ENCODE data around the gene EXTL1. TPM values are rescaled to one million over a fixed set of nuclear protein-coding genes. Genes with fewer than 3 reads are reported as not detected.
A peak's percentile ranks its signal among the peaks of the same experiment; 100 is the strongest.

The EXTL1 gene
- total RNA-seq, 1 donor from 2014 or later: 26.4 TPM

DNA sequence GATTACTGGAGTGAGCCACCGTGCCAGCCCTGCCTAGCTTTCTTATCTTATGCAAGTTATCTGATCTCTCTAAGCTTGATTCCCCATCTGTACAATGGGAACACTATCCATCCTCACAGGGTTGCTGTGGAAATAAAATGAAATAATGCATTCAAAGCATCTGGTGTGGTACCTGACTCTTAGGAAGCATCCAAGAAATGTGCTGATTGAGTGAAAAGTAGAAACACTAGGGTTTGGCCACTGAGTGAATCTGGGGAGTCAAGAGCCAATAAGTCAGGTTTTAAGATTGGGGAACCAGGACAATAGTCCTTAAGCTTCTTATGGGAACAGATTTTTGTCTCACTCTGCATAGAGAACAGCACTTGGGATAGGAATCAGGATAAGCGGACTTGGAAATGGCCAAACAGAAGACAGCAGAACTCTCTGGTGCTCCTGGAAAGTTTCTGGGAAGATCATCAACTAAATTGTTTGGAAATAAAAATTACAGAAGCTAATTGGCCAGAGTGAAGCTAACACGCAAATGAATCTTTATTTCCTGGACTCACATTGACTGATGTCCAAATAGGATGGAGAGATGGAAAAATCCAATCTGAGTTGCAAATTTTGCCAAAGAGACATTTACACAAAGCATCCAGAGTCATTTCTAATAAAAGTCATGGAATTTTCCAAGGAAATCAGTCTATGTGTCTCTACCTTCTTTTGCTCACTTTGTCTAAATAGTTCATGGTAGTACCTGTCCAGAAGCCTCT, 27.0 kb upstream of the EXTL1 start:
- no peak for FAIRE-seq
- no peaks in the 10 kb centered on the region for H3K27me3 Mint-ChIP-seq (ENCODE audit: low read depth, unreplicated experiment)

DNA sequence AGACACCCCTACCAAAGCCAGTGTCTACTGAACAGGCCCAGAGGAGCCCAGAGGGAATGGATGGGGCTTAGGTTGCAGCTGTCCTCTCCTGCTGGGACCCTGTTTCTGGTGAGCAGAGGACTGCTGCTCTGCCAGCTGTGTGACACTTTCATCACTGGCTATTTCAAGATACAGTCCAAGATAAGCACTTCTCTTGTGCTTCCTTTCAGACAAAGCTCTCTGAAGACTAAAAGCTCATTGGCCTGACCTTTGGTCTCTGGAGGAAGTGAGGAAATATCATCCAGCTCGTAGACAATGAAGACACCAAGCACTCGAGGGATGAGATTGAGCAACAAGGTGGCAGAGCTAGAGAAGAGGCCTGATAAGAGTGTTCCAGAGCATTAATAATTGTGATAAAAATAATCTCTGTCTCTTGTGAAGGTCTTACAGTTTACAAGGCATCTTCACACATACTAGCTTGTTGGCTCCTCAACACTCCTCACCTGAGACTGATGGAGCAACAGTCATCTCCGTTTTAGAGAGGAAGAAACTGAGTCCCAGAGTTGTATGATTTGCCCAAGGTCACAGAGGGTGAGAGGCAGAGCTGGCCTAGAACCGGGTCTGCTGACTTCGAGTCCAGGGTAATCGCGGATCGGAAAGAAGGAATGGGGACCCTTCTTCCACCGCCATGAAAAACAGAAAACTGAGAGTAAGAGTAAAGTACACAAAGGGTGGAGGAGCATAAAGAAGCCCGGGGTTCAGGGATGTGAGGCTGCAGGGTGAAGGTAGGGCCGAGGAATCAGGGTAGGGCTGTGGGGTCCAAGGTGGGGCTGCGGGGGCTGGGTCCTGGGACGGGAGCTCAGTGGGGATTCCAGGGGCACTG, 24.4 kb upstream of the EXTL1 start:
- Histone ChIP-seq H3K79me2 (ENCODE audit: insufficient read depth, low read length) (peaks cover 6% of the 10 kb centered on the region), H2AFZ (ENCODE audit: low read depth, low read length) (peak overlapping the region; percentile 86), H3K4me2 (ENCODE audit: low read length) (peak overlapping the region; percentile 96), H3K9ac (ENCODE audit: low read length) (peak overlapping the region; percentile 85), H3K9me3 (ENCODE audit: insufficient read depth, low read depth, low read length) (no peaks in the 10 kb centered on the region), H3K4me3 (ENCODE audit: insufficient read depth, low read depth, low read length) (peak overlapping the region; percentile 70), H3K36me3 (ENCODE audit: insufficient read depth, low read length) (no peaks in the 10 kb centered on the region), H3K27me3 (ENCODE audit: insufficient read depth, low read length) (no peaks in the 10 kb centered on the region), H3K27ac (ENCODE audit: low read depth, low read length) (peak overlapping the region; percentile 63), H4K20me1 (ENCODE audit: insufficient read depth, low read length) (no peaks in the 10 kb centered on the region), H3K4me1 (ENCODE audit: insufficient read depth, low read length) (peaks cover 18% of the 10 kb centered on the region)
- no peak for TF ChIP-seq EZH2 (IDR thresholded peaks at IDR 0.05; ENCODE audit: insufficient read depth, low read length)
- TF ChIP-seq, protein P1, sequence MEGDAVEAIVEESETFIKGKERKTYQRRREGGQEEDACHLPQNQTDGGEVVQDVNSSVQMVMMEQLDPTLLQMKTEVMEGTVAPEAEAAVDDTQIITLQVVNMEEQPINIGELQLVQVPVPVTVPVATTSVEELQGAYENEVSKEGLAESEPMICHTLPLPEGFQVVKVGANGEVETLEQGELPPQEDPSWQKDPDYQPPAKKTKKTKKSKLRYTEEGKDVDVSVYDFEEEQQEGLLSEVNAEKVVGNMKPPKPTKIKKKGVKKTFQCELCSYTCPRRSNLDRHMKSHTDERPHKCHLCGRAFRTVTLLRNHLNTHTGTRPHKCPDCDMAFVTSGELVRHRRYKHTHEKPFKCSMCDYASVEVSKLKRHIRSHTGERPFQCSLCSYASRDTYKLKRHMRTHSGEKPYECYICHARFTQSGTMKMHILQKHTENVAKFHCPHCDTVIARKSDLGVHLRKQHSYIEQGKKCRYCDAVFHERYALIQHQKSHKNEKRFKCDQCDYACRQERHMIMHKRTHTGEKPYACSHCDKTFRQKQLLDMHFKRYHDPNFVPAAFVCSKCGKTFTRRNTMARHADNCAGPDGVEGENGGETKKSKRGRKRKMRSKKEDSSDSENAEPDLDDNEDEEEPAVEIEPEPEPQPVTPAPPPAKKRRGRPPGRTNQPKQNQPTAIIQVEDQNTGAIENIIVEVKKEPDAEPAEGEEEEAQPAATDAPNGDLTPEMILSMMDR (IDR thresholded peaks at IDR 0.05; ENCODE audit: insufficient read depth, low read depth, low read length): no peak
- no peaks in the 10 kb centered on the region for H3K36me3 Mint-ChIP-seq (ENCODE audit: low read depth, unreplicated experiment)
- H3K27me3 Mint-ChIP-seq (ENCODE audit: low read depth, unreplicated experiment): no peaks in the 10 kb centered on the region
- peak overlapping the region; percentile 92 for H3K4me3 Mint-ChIP-seq (ENCODE audit: unreplicated experiment)
- DNase-seq (ENCODE audit: low read depth) (no peak), FAIRE-seq (no peak)
- peaks cover 20% of the 10 kb centered on the region for H3K4me1 Mint-ChIP-seq (ENCODE audit: low read depth, unreplicated experiment)
- H3K9me3 Mint-ChIP-seq (ENCODE audit: unreplicated experiment): no peaks in the 10 kb centered on the region
- peak overlapping the region; percentile 96 for H3K27ac Mint-ChIP-seq (ENCODE audit: unreplicated experiment)

More for the DNA sequence above, 27.0 kb upstream of the EXTL1 start:
- no peak overlapping the region for H3K9ac ChIP-seq (ENCODE audit: low read length)
- peaks cover 2% of the 10 kb centered on the region for H3K36me3 Mint-ChIP-seq (ENCODE audit: low read depth, unreplicated experiment)
- peaks cover 18% of the 10 kb centered on the region for H3K4me1 ChIP-seq (ENCODE audit: insufficient read depth, low read length)
- H3K79me2 ChIP-seq (ENCODE audit: insufficient read depth, low read length): peaks cover 6% of the 10 kb centered on the region
- no peaks in the 10 kb centered on the region for H3K36me3 ChIP-seq (ENCODE audit: insufficient read depth, low read length)
- H4K20me1 ChIP-seq (ENCODE audit: insufficient read depth, low read length): no peaks in the 10 kb centered on the region
- no peak overlapping the region for H3K4me3 ChIP-seq (ENCODE audit: insufficient read depth, low read depth, low read length)
- no peak overlapping the region for H2AFZ ChIP-seq (ENCODE audit: low read depth, low read length)
- no peaks in the 10 kb centered on the region for H3K9me3 Mint-ChIP-seq (ENCODE audit: unreplicated experiment)
- DNase-seq (ENCODE audit: low read depth): no peak
- no peak overlapping the region for H3K27ac Mint-ChIP-seq (ENCODE audit: unreplicated experiment)
- H3K4me2 ChIP-seq (ENCODE audit: low read length): no peak overlapping the region
- no peaks in the 10 kb centered on the region for H3K27me3 ChIP-seq (ENCODE audit: insufficient read depth, low read length)
- no peak overlapping the region for H3K27ac ChIP-seq (ENCODE audit: low read depth, low read length)
- H3K9me3 ChIP-seq (ENCODE audit: insufficient read depth, low read depth, low read length): no peaks in the 10 kb centered on the region
- TF ChIP-seq, protein P1 (IDR thresholded peaks at IDR 0.05; ENCODE audit: insufficient read depth, low read depth, low read length): no peak
- TF ChIP-seq EZH2 (IDR thresholded peaks at IDR 0.05; ENCODE audit: insufficient read depth, low read length): no peak
- H3K4me1 Mint-ChIP-seq (ENCODE audit: low read depth, unreplicated experiment): peaks cover 28% of the 10 kb centered on the region
- H3K4me3 Mint-ChIP-seq (ENCODE audit: unreplicated experiment): no peak overlapping the region
